K562 (cell line): Measurements from ENCODE around the gene OSCP1. TPM values are rescaled to one million over a fixed set of nuclear protein-coding genes. Genes with fewer than 3 reads are reported as not detected.
A peak's percentile ranks its signal among the peaks of the same experiment; 100 is the strongest.

Experiments
- ARHGAP35 ChIP-seq: fragments of 450-650 bp; IDR thresholded peaks from 2 replicates; pipeline ENCODE4 v1.6.1; 2018; ENCODE audit not compliant: partially characterized antibody
- BCL6 ChIP-seq: fragments of 250-450 bp; sonication (Bioruptor Pico); IDR thresholded peaks from 2 replicates; pipeline ENCODE4 v1.4.0; 2020
- E4F1 ChIP-seq: fragments of 250-450 bp; sonication (Bioruptor Pico); IDR thresholded peaks from 2 replicates; pipeline ENCODE4 v1.5.0; 2021; ENCODE audit warnings: mild to moderate bottlenecking, borderline replicate concordance
- EP300 ChIP-seq: IDR thresholded peaks from 2 replicates; pipeline ENCODE4 v1.6.1; 2012; ENCODE audit warnings: low read length, improper control_type of control experiment
- KDM4B ChIP-seq, 2 experiments: fragments of 450-650 bp in 1 of 2; sonication (generic) in 1 of 2; IDR thresholded peaks; 2 replicates each; pipeline ENCODE4 v1.6.1; 2016 to 2017; ENCODE audit warnings: borderline replicate concordance in 2 of 2, antibody characterized with exemption in 1 of 2, low read depth in 1 of 2, mild to moderate bottlenecking in 1 of 2
- L3MBTL2 ChIP-seq: fragments of 450-650 bp; IDR thresholded peaks from 2 replicates; pipeline ENCODE4 v1.6.1; 2016; ENCODE audit warnings: mild to moderate bottlenecking, moderate library complexity
- MTA3 ChIP-seq: fragments of 450-650 bp; formaldehyde crosslinking; IDR thresholded peaks from 2 replicates; pipeline ENCODE4 v1.6.1; 2017; ENCODE audit warnings: mild to moderate bottlenecking, borderline replicate concordance
- POLR2A ChIP-seq: fragments of 450-650 bp; conservative IDR thresholded peaks from 2 replicates; pipeline ENCODE4 v1.6.1; 2016
- RNF2 ChIP-seq: sonication (generic); IDR thresholded peaks from 2 replicates; pipeline ENCODE4 v1.6.1; 2016
- RREB1 ChIP-seq: fragments of 250-450 bp; sonication (Bioruptor Pico); IDR thresholded peaks from 2 replicates; pipeline ENCODE4 v1.4.0; 2020
- RUNX1 ChIP-seq: sonication (generic); IDR thresholded peaks from 2 replicates; pipeline ENCODE4 v1.6.1; 2016; ENCODE audit warnings: antibody characterized with exemption, low read depth
- SIRT6 ChIP-seq: IDR thresholded peaks from one replicate; pipeline ENCODE4 v1.6.1; 2012; ENCODE audit warnings: low read depth, mild to moderate bottlenecking, control low read depth, inconsistent platforms, low read length, moderate library complexity
- SP1 ChIP-seq: sonication (generic); formaldehyde crosslinking; IDR thresholded peaks from 2 replicates; pipeline ENCODE4 v1.8.1; 2022; ENCODE audit warnings: mild to moderate bottlenecking, missing genetic modification reagents
- SRF ChIP-seq, 2 experiments: fragments of 250-450, 450-650 bp in 1 of 2; sonication (Bioruptor Pico) in 1 of 2; sonication (generic) in 1 of 2; formaldehyde crosslinking; IDR thresholded peaks; 2 replicates each; pipeline versions ENCODE4 v1.5.0 to v1.5.1; 2020 to 2022; ENCODE audit warnings: mild to moderate bottlenecking in 1 of 2, missing genetic modification reagents in 1 of 2
- TEAD2 ChIP-seq: fragments of 450-650 bp; IDR thresholded peaks from 2 replicates; pipeline ENCODE4 v1.6.1; 2016; ENCODE audit warnings: missing genetic modification characterization, control low read depth, missing compliant biosample characterization
- THAP7 ChIP-seq: fragments of 250-450 bp; sonication (Bioruptor Pico); IDR thresholded peaks from 2 replicates; pipeline ENCODE4 v1.5.0; 2021
- ZBTB43 ChIP-seq: sonication (generic); formaldehyde crosslinking; IDR thresholded peaks from 2 replicates; pipeline ENCODE4 v1.8.0; 2023; ENCODE audit warnings: mild to moderate bottlenecking, missing genetic modification reagents
- ZNF444 ChIP-seq: fragments of 250-450 bp; sonication (Bioruptor Pico); IDR thresholded peaks from 2 replicates; pipeline ENCODE4 v1.4.0; 2020; ENCODE audit warnings: mild to moderate bottlenecking, moderate library complexity
- ZNF766 ChIP-seq: fragments of 200-800 bp; sonication (Bioruptor generic); conservative IDR thresholded peaks from 2 replicates; pipeline ENCODE4 v1.6.1; 2016; ENCODE audit warnings: missing genetic modification characterization, missing compliant biosample characterization
- polyA plus RNA-seq, 8 experiments: library from polyadenylated mRNA; depleted of rRNA in 4 of 8; stranded (reverse) in 5 of 8; unstranded in 3 of 8; fragments of >200 nt; fragmentation: Nextera tagmentation in 2 of 8; fragmentation: Illumina TruSeq in 1 of 8; extraction: Ambion mirVana in 2 of 8; extraction: Trizol in 1 of 8; gene quantifications; 2 replicates each; pipeline versions ENCODE4 v1.2.1 to v1.2.3, GENCODE V29; 2011 to 2014; ENCODE audit warnings: inconsistent platforms in 1 of 8, missing spikeins in 1 of 8
- total RNA-seq, 7 experiments: library from RNA; depleted of rRNA in 6 of 7; stranded (reverse); fragments of >200 nt in 6 of 7; fragmentation: Illumina TruSeq in 2 of 7; extraction: Trizol in 2 of 7; gene quantifications; 2 replicates each; pipeline versions ENCODE4 v1.2.1 to v1.2.3, GENCODE V29; 2011 to 2021; ENCODE audit warnings: low replicate concordance in 1 of 7

OSCP1 gene
- total and polyA plus RNA-seq, 9 of the 15 experiments (the other 6 are each of a cell fraction or from before 2014, with no cell fraction given): 0.15 to 0.40 (median 0.33) TPM; not detected in 5

- no peak; the same call in 1 of the 2 replicates for TF ChIP-seq RREB1 (CRISPR knock-in tag)
- no peak for TF ChIP-seq ARHGAP35
- no peak for TF ChIP-seq ZBTB43 (CRISPR knock-in tag)
- TF ChIP-seq SIRT6: no peak
- TF ChIP-seq EP300: peak; percentile 74
- TF ChIP-seq ZNF444 (CRISPR knock-in tag): no peak
- no peak for TF ChIP-seq TEAD2
- TF ChIP-seq SP1 (CRISPR knock-in tag): no peak
- TF ChIP-seq KDM4B (IDR thresholded peaks at IDR 0.05; ENCODE audit: borderline replicate concordance in 2 of 2, low read depth in 1 of 2): no peak; a peak in 1 of 4 replicates
- TF ChIP-seq THAP7 (CRISPR knock-in tag): no peak
- peak; percentile 69; the same call in 1 of the 2 replicates for TF ChIP-seq MTA3
- no peak for TF ChIP-seq SRF (CRISPR knock-in tag; IDR thresholded peaks at IDR 0.05)
- no peak for TF ChIP-seq L3MBTL2
- 0 out of 2 replicates have a peak, but pooled peaks have one; percentile 55 for TF ChIP-seq RNF2
- no peak for TF ChIP-seq E4F1 (CRISPR knock-in tag)
- TF ChIP-seq BCL6 (CRISPR knock-in tag): no peak
- TF ChIP-seq ZNF766 (CRISPR knock-in tag): no peak; the same call in 1 of the 2 replicates
- TF ChIP-seq RUNX1: peak; percentile 57; the same call in 1 of the 2 replicates
- TF ChIP-seq POLR2A: no peak
These were observed 42.2 kb upstream of the OSCP1 start (continued) for GRCh38 chr1:36492491-36492890.
